HCT116 (cell line): ENCODE results near the gene GOLGA1.

Source experiments
- CEBPB ChIP-seq: IDR thresholded peaks from 2 replicates; pipeline ENCODE4 v1.6.1; 2012; ENCODE audit warnings: low read depth
- CTCF ChIP-seq, 3 experiments: fragments of 200-600 bp in 1 of 3; sonication (generic) in 1 of 3; IDR thresholded peaks in 2 of 3; conservative IDR thresholded peaks in 1 of 3; 2 replicates each; pipeline ENCODE4 v1.5.1; 2012 to 2017; ENCODE audit warnings: low read depth in 2 of 3, low read length in 2 of 3, antibody characterized with exemption in 1 of 3, borderline replicate concordance in 1 of 3, control low read depth in 1 of 3, mild to moderate bottlenecking in 1 of 3, mixed read lengths in 1 of 3, mixed run types in 1 of 3, moderate library complexity in 1 of 3; ENCODE audit not compliant: insufficient read depth in 1 of 3
- EZH2 ChIP-seq: fragments of 200-600 bp; sonication (generic); IDR thresholded peaks from 2 replicates; pipeline ENCODE4 v1.6.1; 2017; ENCODE audit warnings: antibody characterized with exemption, mixed run types
- POLR2AphosphoS5 ChIP-seq: IDR thresholded peaks from 2 replicates; pipeline ENCODE4 v1.6.1; 2011; ENCODE audit warnings: mild to moderate bottlenecking, low read depth, low read length, moderate library complexity
- SIN3A ChIP-seq: IDR thresholded peaks from 2 replicates; pipeline ENCODE4 v1.6.1; 2012; ENCODE audit warnings: low read depth
- SRF ChIP-seq: IDR thresholded peaks from 2 replicates; pipeline ENCODE4 v1.6.1; 2012; ENCODE audit warnings: low read depth
- YY1 ChIP-seq: IDR thresholded peaks from 2 replicates; pipeline ENCODE4 v1.6.1; 2011; ENCODE audit warnings: low read length, low read depth, moderate library complexity, mild to moderate bottlenecking; ENCODE audit not compliant: insufficient replicate concordance; ENCODE audit errors: extremely low read depth
- ZFX ChIP-seq: fragments of 450-650 bp; IDR thresholded peaks from 2 replicates; pipeline ENCODE4 v1.6.1; 2017
- TF ChIP-seq, protein P1 (sequence below): IDR thresholded peaks from 2 replicates; pipeline ENCODE4 v1.6.1; 2012; ENCODE audit warnings: low read depth

DNA sequence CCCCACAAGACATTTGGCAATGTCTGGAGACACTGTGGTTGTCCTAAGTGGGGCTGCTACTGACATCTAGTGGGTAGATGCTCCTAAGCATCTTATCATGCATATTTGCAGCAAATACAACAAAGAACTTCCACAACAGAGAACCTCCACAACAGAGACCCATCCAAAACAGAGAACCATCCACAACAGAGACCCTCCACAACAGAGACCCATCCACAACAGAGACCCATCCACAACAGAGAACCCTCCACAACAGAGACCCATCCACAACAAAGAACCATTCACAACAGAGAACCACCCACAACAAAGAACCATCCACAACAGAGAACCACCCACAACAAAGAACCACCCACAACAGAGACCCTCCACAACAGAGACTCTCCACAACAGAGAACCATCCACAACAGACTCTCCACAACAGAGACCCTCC, 46.1 kb downstream of the GOLGA1 start:
- peak; percentile 35 to 56 (median 55); a peak in 5 of 6 replicates for TF ChIP-seq CTCF (IDR thresholded peaks at IDR 0.05 in 2 of 3, conservative IDR thresholded peaks at IDR 0.05 in 1 of 3; ENCODE audit: borderline replicate concordance in 1 of 3, insufficient read depth in 1 of 3, low read depth in 2 of 3, low read length in 2 of 3)
- TF ChIP-seq SRF = no peak
- TF ChIP-seq, protein P1, sequence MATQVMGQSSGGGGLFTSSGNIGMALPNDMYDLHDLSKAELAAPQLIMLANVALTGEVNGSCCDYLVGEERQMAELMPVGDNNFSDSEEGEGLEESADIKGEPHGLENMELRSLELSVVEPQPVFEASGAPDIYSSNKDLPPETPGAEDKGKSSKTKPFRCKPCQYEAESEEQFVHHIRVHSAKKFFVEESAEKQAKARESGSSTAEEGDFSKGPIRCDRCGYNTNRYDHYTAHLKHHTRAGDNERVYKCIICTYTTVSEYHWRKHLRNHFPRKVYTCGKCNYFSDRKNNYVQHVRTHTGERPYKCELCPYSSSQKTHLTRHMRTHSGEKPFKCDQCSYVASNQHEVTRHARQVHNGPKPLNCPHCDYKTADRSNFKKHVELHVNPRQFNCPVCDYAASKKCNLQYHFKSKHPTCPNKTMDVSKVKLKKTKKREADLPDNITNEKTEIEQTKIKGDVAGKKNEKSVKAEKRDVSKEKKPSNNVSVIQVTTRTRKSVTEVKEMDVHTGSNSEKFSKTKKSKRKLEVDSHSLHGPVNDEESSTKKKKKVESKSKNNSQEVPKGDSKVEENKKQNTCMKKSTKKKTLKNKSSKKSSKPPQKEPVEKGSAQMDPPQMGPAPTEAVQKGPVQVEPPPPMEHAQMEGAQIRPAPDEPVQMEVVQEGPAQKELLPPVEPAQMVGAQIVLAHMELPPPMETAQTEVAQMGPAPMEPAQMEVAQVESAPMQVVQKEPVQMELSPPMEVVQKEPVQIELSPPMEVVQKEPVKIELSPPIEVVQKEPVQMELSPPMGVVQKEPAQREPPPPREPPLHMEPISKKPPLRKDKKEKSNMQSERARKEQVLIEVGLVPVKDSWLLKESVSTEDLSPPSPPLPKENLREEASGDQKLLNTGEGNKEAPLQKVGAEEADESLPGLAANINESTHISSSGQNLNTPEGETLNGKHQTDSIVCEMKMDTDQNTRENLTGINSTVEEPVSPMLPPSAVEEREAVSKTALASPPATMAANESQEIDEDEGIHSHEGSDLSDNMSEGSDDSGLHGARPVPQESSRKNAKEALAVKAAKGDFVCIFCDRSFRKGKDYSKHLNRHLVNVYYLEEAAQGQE = no peak
- no peak for TF ChIP-seq CEBPB
- TF ChIP-seq SIN3A = no peak
- no peak for TF ChIP-seq POLR2AphosphoS5
- no peak for TF ChIP-seq EZH2
- TF ChIP-seq YY1 = no peak
- TF ChIP-seq ZFX = no peak
